Measurements from ENCODE around the gene ACP4.
A peak's percentile ranks its signal among the peaks of the same experiment; 100 is the strongest.

Gene ACP4

GRCh38 chr19:50792272-50793250, 2.3 kb downstream of the ACP4 start:
- Histone ChIP-seq H3K27ac (no peak overlapping the region), H3K27me3 (replicated peaks) (no peaks in the 10 kb centered on the region), H3K4me3 (ENCODE audit: low read depth, low read length) (no peak overlapping the region), H3K36me3 (replicated peaks) (peaks cover 18% of the 10 kb centered on the region)
- TF ChIP-seq, protein P1, sequence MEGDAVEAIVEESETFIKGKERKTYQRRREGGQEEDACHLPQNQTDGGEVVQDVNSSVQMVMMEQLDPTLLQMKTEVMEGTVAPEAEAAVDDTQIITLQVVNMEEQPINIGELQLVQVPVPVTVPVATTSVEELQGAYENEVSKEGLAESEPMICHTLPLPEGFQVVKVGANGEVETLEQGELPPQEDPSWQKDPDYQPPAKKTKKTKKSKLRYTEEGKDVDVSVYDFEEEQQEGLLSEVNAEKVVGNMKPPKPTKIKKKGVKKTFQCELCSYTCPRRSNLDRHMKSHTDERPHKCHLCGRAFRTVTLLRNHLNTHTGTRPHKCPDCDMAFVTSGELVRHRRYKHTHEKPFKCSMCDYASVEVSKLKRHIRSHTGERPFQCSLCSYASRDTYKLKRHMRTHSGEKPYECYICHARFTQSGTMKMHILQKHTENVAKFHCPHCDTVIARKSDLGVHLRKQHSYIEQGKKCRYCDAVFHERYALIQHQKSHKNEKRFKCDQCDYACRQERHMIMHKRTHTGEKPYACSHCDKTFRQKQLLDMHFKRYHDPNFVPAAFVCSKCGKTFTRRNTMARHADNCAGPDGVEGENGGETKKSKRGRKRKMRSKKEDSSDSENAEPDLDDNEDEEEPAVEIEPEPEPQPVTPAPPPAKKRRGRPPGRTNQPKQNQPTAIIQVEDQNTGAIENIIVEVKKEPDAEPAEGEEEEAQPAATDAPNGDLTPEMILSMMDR (IDR thresholded peaks at IDR 0.05; ENCODE audit: low read depth, low read length, missing control alignments) = no peak
- DNase-seq = no peak
- in situ Hi-C loops (cut with HindIII; ENCODE audit: low pct_ligation_motif_present, low sequenced_read_pairs) = no loop called here

GRCh38 chr19:50793558-50794065, 3.4 kb downstream of the ACP4 start:
- no peak for DNase-seq
- peaks cover 27% of the 10 kb centered on the region for H3K36me3 ChIP-seq (replicated peaks)
- H3K27me3 ChIP-seq (replicated peaks) = no peaks in the 10 kb centered on the region
- H3K4me3 ChIP-seq (ENCODE audit: low read depth, low read length) = no peak overlapping the region
- in situ Hi-C loops (cut with HindIII; ENCODE audit: low pct_ligation_motif_present, low sequenced_read_pairs) = no loop called here
- no peak overlapping the region for H3K27ac ChIP-seq
- TF ChIP-seq, protein P1 (IDR thresholded peaks at IDR 0.05; ENCODE audit: low read depth, low read length, missing control alignments) = no peak

GRCh38 chr19:50794074-50794875, 4.1 kb downstream of the ACP4 start:
- no peak for DNase-seq
- Histone ChIP-seq H3K4me3 (ENCODE audit: low read depth, low read length) (no peak overlapping the region), H3K36me3 (replicated peaks) (peaks cover 34% of the 10 kb centered on the region), H3K27ac (no peak overlapping the region), H3K27me3 (replicated peaks) (no peaks in the 10 kb centered on the region)
- TF ChIP-seq, protein P1 (IDR thresholded peaks at IDR 0.05; ENCODE audit: low read depth, low read length, missing control alignments) = peak; percentile 20
- in situ Hi-C loops (cut with HindIII; ENCODE audit: low pct_ligation_motif_present, low sequenced_read_pairs) = no loop called here

- no peak overlapping the region for H3K4me3 ChIP-seq (ENCODE audit: low read depth, low read length)
- peaks cover 37% of the 10 kb centered on the region for H3K36me3 ChIP-seq (replicated peaks)
- in situ Hi-C loops (cut with HindIII; ENCODE audit: low pct_ligation_motif_present, low sequenced_read_pairs) = no loop called here
- DNase-seq = no peak
- H3K27ac ChIP-seq = no peak overlapping the region
- TF ChIP-seq, protein P1 (IDR thresholded peaks at IDR 0.05; ENCODE audit: low read depth, low read length, missing control alignments) = peak; percentile 49
- no peaks in the 10 kb centered on the region for H3K27me3 ChIP-seq (replicated peaks)
Observed at GRCh38 chr19:50794876-50795663, 4.9 kb downstream of the ACP4 start.

DNA sequence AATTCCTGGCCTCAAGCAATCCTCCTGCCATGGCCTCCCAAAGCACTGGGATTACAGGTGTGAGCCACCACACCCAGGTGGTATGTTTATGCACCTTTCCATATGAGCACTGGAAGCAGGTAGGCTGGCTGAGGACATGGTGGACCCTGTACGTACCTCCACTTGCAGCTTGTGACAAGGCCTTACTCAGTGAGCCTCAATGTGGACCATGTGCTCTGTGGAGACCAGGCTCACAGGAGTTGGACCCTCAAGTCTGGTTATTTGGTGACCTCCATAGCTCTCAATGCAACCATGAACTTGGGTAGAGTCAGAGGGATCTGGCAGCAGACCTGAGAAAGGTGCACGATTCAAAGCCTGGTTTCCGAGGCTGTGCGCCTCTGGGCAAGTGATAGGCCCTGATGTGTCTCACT, 5.5 kb downstream of the ACP4 start:
- no peaks in the 10 kb centered on the region for H3K27me3 ChIP-seq (replicated peaks)
- no peak overlapping the region for H3K4me3 ChIP-seq (ENCODE audit: low read depth, low read length)
- no peak overlapping the region for H3K27ac ChIP-seq
- peaks cover 39% of the 10 kb centered on the region for H3K36me3 ChIP-seq (replicated peaks)
- TF ChIP-seq, protein P1 (IDR thresholded peaks at IDR 0.05; ENCODE audit: low read depth, low read length, missing control alignments) = no peak
- in situ Hi-C loops (cut with HindIII; ENCODE audit: low pct_ligation_motif_present, low sequenced_read_pairs) = no loop called here
- no peak for DNase-seq

Data from brain microvascular endothelial cell (primary cell).